ENCODE data around the gene RRP15.

GRCh38 chr1:218257371-218257770 is 27.7 kb upstream of the RRP15 start:
- TF ChIP-seq MAFF (IDR thresholded peaks at IDR 0.05; ENCODE audit: low read length), result peak; percentile 42; the same call in 1 of the 2 replicates
- no peak for TF ChIP-seq CTCF (IDR thresholded peaks at IDR 0.05 in 2 of 3, conservative IDR thresholded peaks at IDR 0.05 in 1 of 3; ENCODE audit: insufficient read depth in 2 of 3, low read depth in 1 of 3, low read length in 3 of 3)
- no peak for TF ChIP-seq ELK1 (CRISPR knock-in tag; IDR thresholded peaks at IDR 0.05)
- TF ChIP-seq ZNF384 (IDR thresholded peaks at IDR 0.05; ENCODE audit: low read depth, low read length), result no peak
- TF ChIP-seq SRSF1 (IDR thresholded peaks at IDR 0.05; ENCODE audit: low read depth, low read length), result no peak
- TF ChIP-seq ARNT (IDR thresholded peaks at IDR 0.05), result no peak

All from K562 (cell line).